ENCODE results near the gene ZDBF2.
"Not testable (repeated sequence)": the region's sequence is repeated elsewhere in the genome, so short reads cannot be mapped to it uniquely, and the experiment has no call there.

- not testable (repeated sequence) for TF ChIP-seq CTCF, MYC (IDR thresholded peaks at IDR 0.05; ENCODE audit: low read depth, low read length)
Observed at GRCh38 chr2:206299608-206300007, 25.1 kb downstream of the ZDBF2 start.
